C4-2B (cell line): ENCODE data around the gene SLC2A9.

ENCODE experiments used
- CTCF ChIP-seq: fragments of 450-650 bp; conservative IDR thresholded peaks from 2 replicates; pipeline ENCODE4 v1.5.1; 2017; ENCODE audit warnings: mild to moderate bottlenecking
- ZFX ChIP-seq: fragments of 450-650 bp; IDR thresholded peaks from 2 replicates; pipeline ENCODE4 v1.6.1; 2017

- TF ChIP-seq CTCF: no peak
- no peak for TF ChIP-seq ZFX
Measured at GRCh38 chr4:10011277-10011676, 10.0 kb downstream of the SLC2A9 start.
